Measurements from ENCODE around the gene IL17RD.

DNA sequence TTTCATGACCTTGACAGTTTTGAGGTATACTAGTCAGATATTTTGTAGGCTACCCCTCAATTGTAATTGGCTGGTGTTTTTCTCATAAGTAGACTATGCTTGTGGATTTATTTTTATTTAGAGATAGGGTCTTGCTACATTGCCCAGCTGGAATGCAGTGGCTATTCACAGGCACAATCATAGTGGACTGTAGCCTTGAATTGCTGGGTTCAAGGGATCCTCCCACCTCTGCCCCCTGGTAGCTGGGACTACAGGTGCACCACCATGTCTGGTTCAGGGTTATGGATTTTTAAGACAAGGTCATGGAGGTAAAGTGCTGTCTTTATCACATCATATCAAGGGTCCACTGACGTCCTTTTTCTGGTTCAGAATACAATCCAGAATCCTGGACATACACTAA, 10.9 kb upstream of the IL17RD start:
- TF ChIP-seq, protein P1, sequence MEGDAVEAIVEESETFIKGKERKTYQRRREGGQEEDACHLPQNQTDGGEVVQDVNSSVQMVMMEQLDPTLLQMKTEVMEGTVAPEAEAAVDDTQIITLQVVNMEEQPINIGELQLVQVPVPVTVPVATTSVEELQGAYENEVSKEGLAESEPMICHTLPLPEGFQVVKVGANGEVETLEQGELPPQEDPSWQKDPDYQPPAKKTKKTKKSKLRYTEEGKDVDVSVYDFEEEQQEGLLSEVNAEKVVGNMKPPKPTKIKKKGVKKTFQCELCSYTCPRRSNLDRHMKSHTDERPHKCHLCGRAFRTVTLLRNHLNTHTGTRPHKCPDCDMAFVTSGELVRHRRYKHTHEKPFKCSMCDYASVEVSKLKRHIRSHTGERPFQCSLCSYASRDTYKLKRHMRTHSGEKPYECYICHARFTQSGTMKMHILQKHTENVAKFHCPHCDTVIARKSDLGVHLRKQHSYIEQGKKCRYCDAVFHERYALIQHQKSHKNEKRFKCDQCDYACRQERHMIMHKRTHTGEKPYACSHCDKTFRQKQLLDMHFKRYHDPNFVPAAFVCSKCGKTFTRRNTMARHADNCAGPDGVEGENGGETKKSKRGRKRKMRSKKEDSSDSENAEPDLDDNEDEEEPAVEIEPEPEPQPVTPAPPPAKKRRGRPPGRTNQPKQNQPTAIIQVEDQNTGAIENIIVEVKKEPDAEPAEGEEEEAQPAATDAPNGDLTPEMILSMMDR (IDR thresholded peaks at IDR 0.05): no peak
- no peak for TF ChIP-seq SIN3A (IDR thresholded peaks at IDR 0.05; ENCODE audit: borderline replicate concordance, insufficient read depth, low read depth, low read length)

All from Panc1 (cell line).